Heart left ventricle (tissue), 16 donors: ENCODE results near the gene ABO. TPM values are rescaled to one million over a fixed set of nuclear protein-coding genes. Genes with fewer than 3 reads are reported as not detected.

ENCODE experiments used
- ATAC-seq, 4 donors: fragments of 200-7000 bp; cut with Tn5 transposase; one replicate each; pipeline ENCODE4 v1.9.1; 2020 to 2022; ENCODE audit warnings: moderate library complexity in 4 of 4, mild to moderate bottlenecking in 3 of 4, moderate number of reproducible peaks in 1 of 4
- DNase-seq, 5 donors: peaks; one replicate each; pipeline ENCODE4 v3.0.0-alpha.2; 2020
- H3K27ac ChIP-seq, 12 donors: fragments of 200-600 bp; sonication (generic) in 4 of 12; one replicate each; pipeline versions ENCODE4 v1.5.0 to v1.8.0; 2016 to 2022; ENCODE audit warnings: mild to moderate bottlenecking in 2 of 12
- H3K27me3 ChIP-seq, 9 donors: fragments of 200-600 bp; sonication (generic) in 2 of 9; one replicate each; pipeline versions ENCODE4 v1.5.1 to v1.8.0; 2016 to 2022; ENCODE audit warnings: mild to moderate bottlenecking in 3 of 9
- H3K36me3 ChIP-seq, 9 donors: fragments of 200-600 bp; sonication (generic) in 2 of 9; one replicate each; pipeline versions ENCODE4 v1.5.0 to v1.8.0; 2018 to 2022; ENCODE audit warnings: mild to moderate bottlenecking in 2 of 9
- H3K4me1 ChIP-seq, 12 donors: fragments of 200-600 bp; sonication (generic) in 4 of 12; one replicate each; pipeline versions ENCODE4 v1.5.0 to v1.8.0; 2016 to 2022; ENCODE audit warnings: mild to moderate bottlenecking in 3 of 12
- H3K4me3 ChIP-seq, 12 donors: fragments of 200-600 bp; sonication (generic) in 4 of 12; one replicate each; pipeline versions ENCODE4 v1.5.0 to v1.8.0; 2017 to 2022; ENCODE audit warnings: mild to moderate bottlenecking in 9 of 12, moderate library complexity in 4 of 12
- H3K9me3 ChIP-seq, 12 donors: fragments of 200-600 bp; sonication (generic) in 4 of 12; one replicate each; pipeline versions ENCODE4 v1.5.0 to v1.8.0; 2016 to 2022; ENCODE audit warnings: mild to moderate bottlenecking in 1 of 12
- POLR2A ChIP-seq, 2 donors: fragments of 450-650 bp; IDR thresholded peaks; one replicate each; pipeline ENCODE4 v1.6.1; 2017; ENCODE audit warnings: antibody characterized with exemption in 2 of 2, mild to moderate bottlenecking in 2 of 2, moderate library complexity in 2 of 2
- WGBS, 4 donors: extraction: QIAGEN DNeasy Blood & Tissue Kit in 2 of 4; methylation state at CpG; one replicate each; pipeline versions ENCODE4 v1.1.5 to v1.1.7; 2013 to 2018; 5-methylcytosine and 5-hydroxymethylcytosine counted together
- intact Hi-C, 10 donors: fragments of 100-400 bp; cut with DNase I; formaldehyde crosslinking; loops; one replicate each; pipeline versions ENCODE4 v1.11.1 to v1.14.2; 2022
- polyA plus RNA-seq, 2 donors: library from polyadenylated mRNA; stranded (reverse); fragments of 200-250 nt; gene quantifications; one replicate each; pipeline ENCODE4 v1.2.3, GENCODE V29; 2013
- total RNA-seq, 9 donors: library from RNA; depleted of rRNA in 2 of 9; stranded (reverse); fragments of >200 nt in 2 of 9; fragmentation: NEBNext Ultra II Directional in 3 of 9; extraction: Animal tissue kit (Norgen Biotek cat#: 25700) in 3 of 9; gene quantifications; one replicate each; pipeline versions ENCODE4 v1.1.0 to v1.2.4, GENCODE V29; 2016 to 2023
- TF ChIP-seq, protein P1 (sequence below), 12 donors: fragments of 200-600 bp; sonication (generic) in 4 of 12; IDR thresholded peaks; one replicate each; pipeline versions ENCODE4 v1.5.0 to v1.8.0; 2018 to 2022; ENCODE audit warnings: antibody characterized with exemption in 12 of 12, mild to moderate bottlenecking in 5 of 12
- donor health status: ischemic (EF 13 %, LVEDD 7.1; RV severe dilation, severe dysfunction).
- donor health status: healthy with polysubstance abuse.
- donor health status: DM: no; HTN: yes; CAD: no.
- donor health status: DM: no; HTN: no; CAD: no.
- donor health status: ischemic (EF 25% LVEDD 6.9; RV normal size, moderate dysfunction).
- donor health status: ischemic (EF 25% LVEDD 5.7; RV mildly dilated, moderate dysfunction).
- donor health status: healthy.
- donor health status: DM: yes; HTN: yes; CAD: no.
- donor health status: ischemic (EF 35%, LVEDD 5.7; RV mildly dilated, moderate dysfunction).
- donor health status: nonischemic (EF 11% LVEDD 7.7; RV severe dilation, severe dysfunction).
- donor health status: DM: yes; HTN: yes; CAD: no.
- donor health status: PGD.
- donor health status: ischemic (EF 29% LVEDD 5.4; RV normal size, mild dysfunction).
- donor health status: nonischemic (EF 23%, LVEDD 6.1; RV moderate dilation, normal function).

The ABO gene
- total and polyA plus RNA-seq, 11 donors: 0.43 to 3.5 (median 1.9) TPM

DNA sequence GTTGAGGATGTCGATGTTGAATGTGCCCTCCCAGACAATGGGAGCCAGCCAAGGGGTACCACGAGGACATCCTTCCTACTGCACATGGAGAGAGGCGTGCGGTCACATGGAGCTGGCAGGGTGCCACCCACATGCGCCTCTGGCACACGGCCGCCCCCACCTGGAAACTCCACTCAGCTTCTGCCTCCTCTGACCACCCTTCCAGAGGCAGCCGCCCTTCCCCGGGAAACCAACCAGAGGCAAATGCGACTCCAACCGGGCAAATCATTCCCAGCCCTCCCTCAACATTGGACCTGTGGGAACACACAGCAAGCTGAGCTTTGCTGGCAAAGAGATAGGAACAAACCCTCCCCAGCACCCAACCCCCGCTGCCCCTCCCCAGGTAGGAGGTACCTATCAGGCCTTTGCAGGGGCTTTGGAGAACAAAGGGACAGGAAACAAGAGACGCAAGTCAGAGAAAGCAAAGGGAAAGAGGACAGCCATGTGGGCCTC lies 17.5 kb downstream of the ABO start:
- peak in 4 of 5 donors; percentile 66 to 70 (median 68) for DNase-seq
- Histone ChIP-seq H3K4me3 (no peak overlapping the region), H3K27me3 (no peaks in the 10 kb centered on the region), H3K4me1 (peaks cover 0 to 37% (median 25%) of the 10 kb centered on the region in 12 donors), H3K36me3 (no peaks in the 10 kb centered on the region), H3K9me3 (peaks cover 0 to 9% (median 0%) of the 10 kb centered on the region in 12 donors), H3K27ac (peak overlapping the region in 10 of 12 donors; percentile 16 to 81 (median 56))
- ATAC-seq: peak in 3 of 4 donors; percentile 39 to 73 (median 71)
- TF ChIP-seq, protein P1, sequence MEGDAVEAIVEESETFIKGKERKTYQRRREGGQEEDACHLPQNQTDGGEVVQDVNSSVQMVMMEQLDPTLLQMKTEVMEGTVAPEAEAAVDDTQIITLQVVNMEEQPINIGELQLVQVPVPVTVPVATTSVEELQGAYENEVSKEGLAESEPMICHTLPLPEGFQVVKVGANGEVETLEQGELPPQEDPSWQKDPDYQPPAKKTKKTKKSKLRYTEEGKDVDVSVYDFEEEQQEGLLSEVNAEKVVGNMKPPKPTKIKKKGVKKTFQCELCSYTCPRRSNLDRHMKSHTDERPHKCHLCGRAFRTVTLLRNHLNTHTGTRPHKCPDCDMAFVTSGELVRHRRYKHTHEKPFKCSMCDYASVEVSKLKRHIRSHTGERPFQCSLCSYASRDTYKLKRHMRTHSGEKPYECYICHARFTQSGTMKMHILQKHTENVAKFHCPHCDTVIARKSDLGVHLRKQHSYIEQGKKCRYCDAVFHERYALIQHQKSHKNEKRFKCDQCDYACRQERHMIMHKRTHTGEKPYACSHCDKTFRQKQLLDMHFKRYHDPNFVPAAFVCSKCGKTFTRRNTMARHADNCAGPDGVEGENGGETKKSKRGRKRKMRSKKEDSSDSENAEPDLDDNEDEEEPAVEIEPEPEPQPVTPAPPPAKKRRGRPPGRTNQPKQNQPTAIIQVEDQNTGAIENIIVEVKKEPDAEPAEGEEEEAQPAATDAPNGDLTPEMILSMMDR (IDR thresholded peaks at IDR 0.05): peak in 6 of 12 donors; percentile 13 to 38 (median 24)
- no peak for TF ChIP-seq POLR2A (IDR thresholded peaks at IDR 0.05)
- intact Hi-C loops: loop anchor here in 1 of 10 donors (5.0 kb wide), 1 partner anchor 70 kb away; no protein-coding TSS in a partner anchor
- 41 to 54% (median 44%) methylated on average over 6 to 13 of the region's 13 CpGs for WGBS, 4 donors

DNA sequence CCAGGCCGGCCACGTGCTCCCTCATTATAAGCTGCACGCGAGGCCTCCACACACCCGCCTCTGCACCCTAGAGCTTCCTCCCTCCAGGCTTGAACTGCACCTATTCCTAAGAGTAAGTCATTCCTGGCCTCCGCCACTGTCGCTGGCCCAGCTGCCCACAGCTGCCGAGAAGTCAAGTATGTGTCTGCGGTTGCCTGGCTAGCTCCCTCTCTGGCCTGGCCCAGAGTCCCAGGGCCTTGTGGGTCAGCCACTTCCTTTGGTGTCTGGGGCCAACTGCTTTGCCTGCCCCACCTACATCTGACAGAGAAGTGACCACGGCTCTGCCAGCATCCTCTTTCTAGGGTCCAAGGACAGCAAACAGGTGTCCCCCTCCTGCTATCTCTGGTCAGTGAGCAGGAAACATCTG lies 18.3 kb downstream of the ABO start:
- intact Hi-C loops: loop anchor here in 1 of 10 donors (5.0 kb wide), 1 partner anchor 69 kb away; no protein-coding TSS in a partner anchor
- WGBS, 4 donors: 50 to 79% (median 74%) methylated on average over 9 to 10 of the region's 10 CpGs
- TF ChIP-seq POLR2A (IDR thresholded peaks at IDR 0.05): no peak
- TF ChIP-seq, protein P1 (IDR thresholded peaks at IDR 0.05): no peak
- Histone ChIP-seq H3K4me1 (peaks cover 0 to 45% (median 25%) of the 10 kb centered on the region in 12 donors), H3K36me3 (no peaks in the 10 kb centered on the region), H3K4me3 (no peak overlapping the region), H3K9me3 (peaks cover 0 to 9% (median 0%) of the 10 kb centered on the region in 12 donors), H3K27me3 (no peaks in the 10 kb centered on the region), H3K27ac (peak overlapping the region in 9 of 12 donors; percentile 22 to 81 (median 63))
- ATAC-seq (peak; percentile 52 to 76 (median 60)), DNase-seq (peak in 3 of 5 donors; percentile 51 to 76 (median 67))

DNA sequence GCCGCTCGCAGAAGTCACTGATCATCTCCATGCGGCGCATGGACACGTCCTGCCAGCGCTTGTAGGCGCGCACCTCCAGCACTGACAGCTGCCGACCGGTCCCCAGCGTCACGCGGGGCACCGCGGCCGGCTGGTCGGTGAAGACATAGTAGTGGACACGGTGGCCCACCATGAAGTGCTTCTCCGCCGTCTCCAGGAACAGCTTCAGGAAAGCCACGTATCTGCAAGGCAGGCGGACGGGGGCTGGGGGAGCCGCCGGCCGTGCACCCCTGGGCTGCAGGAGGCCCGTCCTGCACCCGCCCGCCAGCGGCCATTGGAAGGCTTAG lies 18.9 kb downstream of the ABO start:
- Histone ChIP-seq H3K27me3 (no peaks in the 10 kb centered on the region), H3K27ac (peak overlapping the region in 5 of 12 donors; percentile 63 to 81 (median 68)), H3K9me3 (peaks cover 0 to 9% (median 0%) of the 10 kb centered on the region in 12 donors), H3K4me3 (no peak overlapping the region), H3K36me3 (no peaks in the 10 kb centered on the region), H3K4me1 (peaks cover 0 to 48% (median 25%) of the 10 kb centered on the region in 12 donors)
- WGBS, 4 donors: 93 to 96% (median 95%) methylated on average over 25 to 30 of the region's 30 CpGs
- no peak for TF ChIP-seq POLR2A (IDR thresholded peaks at IDR 0.05)
- TF ChIP-seq, protein P1 (IDR thresholded peaks at IDR 0.05): no peak
- ATAC-seq (no peak), DNase-seq (no peak)
- intact Hi-C loops: loop anchor here in 1 of 10 donors (5.0 kb wide), 1 partner anchor 69 kb away; no protein-coding TSS in a partner anchor

DNA sequence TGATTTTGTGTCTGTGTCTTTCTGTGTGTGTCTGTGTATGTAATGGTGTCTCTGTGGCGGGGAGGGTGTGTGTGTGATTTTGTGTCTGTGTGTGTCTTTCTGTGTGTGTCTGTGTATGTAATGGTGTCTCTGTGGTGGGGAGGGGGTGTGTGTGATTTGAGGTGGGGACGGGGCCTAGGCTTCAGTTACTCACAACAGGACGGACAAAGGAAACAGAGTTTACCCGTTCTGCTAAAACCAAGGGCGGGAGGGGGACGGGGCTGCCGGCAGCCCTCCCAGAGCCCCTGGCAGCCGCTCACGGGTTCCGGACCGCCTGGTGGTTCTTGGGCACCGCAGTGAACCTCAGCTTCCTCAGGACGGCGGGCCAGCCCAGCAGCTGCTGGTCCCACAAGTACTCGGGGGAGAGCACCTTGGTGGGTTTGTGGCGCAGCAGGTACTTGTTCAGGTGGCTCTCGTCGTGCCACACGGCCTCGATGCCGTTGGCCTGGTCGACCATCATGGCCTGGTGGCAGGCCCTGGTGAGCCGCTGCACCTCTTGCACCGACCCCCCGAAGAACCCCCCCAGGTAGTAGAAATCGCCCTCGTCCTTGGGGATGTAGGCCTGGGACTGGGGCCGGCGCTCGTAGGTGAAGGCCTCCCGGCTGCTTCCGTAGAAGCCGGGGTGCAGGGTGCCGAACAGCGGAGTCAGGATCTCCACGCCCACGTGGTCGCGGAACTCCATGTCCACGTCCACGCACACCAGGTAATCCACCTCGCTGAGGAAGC lies 19.4 kb downstream of the ABO start:
- TF ChIP-seq, protein P1 (IDR thresholded peaks at IDR 0.05): no peak
- TF ChIP-seq POLR2A (IDR thresholded peaks at IDR 0.05): no peak
- no peak for DNase-seq
- Histone ChIP-seq H3K27ac (peak overlapping the region in 1 of 12 donors; percentile 71), H3K4me3 (no peak overlapping the region), H3K4me1 (peaks cover 0 to 48% (median 25%) of the 10 kb centered on the region in 12 donors), H3K9me3 (peaks cover 0 to 9% (median 0%) of the 10 kb centered on the region in 12 donors), H3K36me3 (no peaks in the 10 kb centered on the region), H3K27me3 (no peaks in the 10 kb centered on the region)
- 90 to 94% (median 92%) methylated on average over 16 to 42 of the region's 42 CpGs for WGBS, 4 donors
- ATAC-seq: no peak
- intact Hi-C loops: loop anchor here in 1 of 10 donors (5.0 kb wide), 1 partner anchor 68 kb away; no protein-coding TSS in a partner anchor
